Skeletal muscle tissue (tissue), 4 donors: ENCODE results near the gene LCN15. TPM values are rescaled to one million over a fixed set of nuclear protein-coding genes. Genes with fewer than 3 reads are reported as not detected.

Experiments
- H3K27ac ChIP-seq: one replicate; pipeline ENCODE4 v1.7.0; 2013; ENCODE audit warnings: mild to moderate bottlenecking, low read depth, low read length, inconsistent platforms
- H3K27me3 ChIP-seq, 3 donors: one replicate each; pipeline ENCODE4 v1.7.0; 2013; ENCODE audit warnings: low read length in 3 of 3; ENCODE audit not compliant: control insufficient read depth in 3 of 3, insufficient read depth in 3 of 3
- H3K36me3 ChIP-seq, 3 donors: one replicate each; pipeline ENCODE4 v1.7.0; 2013; ENCODE audit warnings: low read length in 3 of 3; ENCODE audit not compliant: control insufficient read depth in 3 of 3, insufficient read depth in 3 of 3
- H3K4me1 ChIP-seq, 3 donors: one replicate each; pipeline ENCODE4 v1.7.0; 2013; ENCODE audit warnings: low read length in 3 of 3, mild to moderate bottlenecking in 3 of 3; ENCODE audit not compliant: control insufficient read depth in 3 of 3, insufficient read depth in 3 of 3
- H3K4me3 ChIP-seq, 3 donors: one replicate each; pipeline ENCODE4 v1.7.0; 2013; ENCODE audit warnings: low read length in 3 of 3
- H3K9ac ChIP-seq, 3 donors: one replicate each; pipeline ENCODE4 v1.7.0; 2013; ENCODE audit warnings: low read length in 3 of 3, mild to moderate bottlenecking in 3 of 3, moderate library complexity in 2 of 3, low read depth in 1 of 3
- H3K9me3 ChIP-seq, 3 donors: one replicate each; pipeline ENCODE4 v1.7.0; 2013; ENCODE audit warnings: low read length in 3 of 3; ENCODE audit not compliant: control insufficient read depth in 3 of 3
- total RNA-seq: library from RNA; depleted of rRNA; stranded (reverse); fragments of >200 nt; gene quantifications from one replicate; pipeline ENCODE4 v1.2.3, GENCODE V29; 2014
- donor health status: Osteomylitis.

LCN15 gene
- total RNA-seq, 1 donor from 2014 or later = not detected

DNA sequence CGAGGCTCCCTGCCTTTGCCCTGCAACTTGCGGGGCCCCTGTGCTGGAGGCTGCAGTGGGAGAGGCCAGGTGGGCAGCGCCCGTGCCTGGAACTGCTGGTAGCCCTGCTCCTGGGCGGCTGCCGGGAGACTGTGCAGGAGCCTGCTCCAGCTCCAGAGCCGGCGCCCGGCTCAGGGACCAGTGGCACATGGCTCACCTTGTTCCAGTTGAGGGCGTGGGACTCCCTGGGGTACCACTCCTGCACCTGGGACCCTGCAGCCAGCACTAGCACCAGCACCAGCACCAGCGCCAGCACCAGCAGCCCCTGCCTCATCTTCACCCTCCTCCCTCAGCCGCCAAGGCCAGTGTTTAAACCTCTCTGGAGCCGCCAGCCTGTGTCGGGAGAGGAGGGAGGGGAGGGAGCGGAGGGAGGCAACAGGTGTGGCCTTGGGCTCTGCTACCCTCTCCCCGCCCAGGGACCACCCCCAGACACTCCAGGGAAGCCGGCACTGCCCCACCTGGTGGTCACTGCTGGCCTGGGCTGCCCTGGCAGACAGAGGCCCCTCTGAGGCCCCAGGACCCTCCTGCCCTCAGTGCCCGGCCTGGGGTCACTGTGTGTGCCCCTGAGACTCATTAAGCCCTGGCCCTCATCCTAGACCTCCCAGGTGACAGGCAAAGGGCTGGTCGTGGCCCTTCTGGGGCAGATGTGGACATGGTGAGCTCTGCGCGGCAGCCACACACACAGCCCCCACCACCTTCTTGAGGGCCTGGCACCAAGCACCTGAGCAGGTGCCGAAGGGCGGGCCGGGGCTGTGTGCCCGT is 21.5 kb downstream of the LCN15 start, which contains the start of gene LCN10:
LCN10 (minus strand) TSS at position 350 of the 801 bp plus-strand sequence; CDS start at position 313, 37 bp downstream.
- no peak within 1 kb of the TSS for H3K9ac ChIP-seq
- H3K27me3 ChIP-seq = peaks cover 39 to 52% (median 51%) of the 10 kb centered on the region in 3 donors
- H3K36me3 ChIP-seq = no peaks in the 10 kb centered on the region
- peaks cover 3 to 15% (median 11%) of the 10 kb centered on the region in 3 donors for H3K4me1 ChIP-seq
- H3K9me3 ChIP-seq = no peaks in the 10 kb centered on the region
- H3K27ac ChIP-seq = no peak within 1 kb of the TSS
- no peak within 1 kb of the TSS for H3K4me3 ChIP-seq

GRCh38 chr9:136741883-136742571 is 22.3 kb downstream of the LCN15 start:
- Histone ChIP-seq H3K9ac (no peak overlapping the region), H3K4me3 (no peak overlapping the region), H3K36me3 (no peaks in the 10 kb centered on the region), H3K27me3 (peaks cover 39 to 51% (median 48%) of the 10 kb centered on the region in 3 donors), H3K27ac (no peak overlapping the region), H3K9me3 (no peaks in the 10 kb centered on the region), H3K4me1 (peaks cover 3 to 15% (median 11%) of the 10 kb centered on the region in 3 donors)

GRCh38 chr9:136740971-136741882 is 23.1 kb downstream of the LCN15 start:
- Histone ChIP-seq H3K36me3 (no peaks in the 10 kb centered on the region), H3K27ac (no peak overlapping the region), H3K9me3 (no peaks in the 10 kb centered on the region), H3K27me3 (peaks cover 39 to 51% (median 47%) of the 10 kb centered on the region in 3 donors), H3K4me1 (peaks cover 3 to 15% (median 11%) of the 10 kb centered on the region in 3 donors), H3K9ac (no peak overlapping the region), H3K4me3 (no peak overlapping the region)

DNA sequence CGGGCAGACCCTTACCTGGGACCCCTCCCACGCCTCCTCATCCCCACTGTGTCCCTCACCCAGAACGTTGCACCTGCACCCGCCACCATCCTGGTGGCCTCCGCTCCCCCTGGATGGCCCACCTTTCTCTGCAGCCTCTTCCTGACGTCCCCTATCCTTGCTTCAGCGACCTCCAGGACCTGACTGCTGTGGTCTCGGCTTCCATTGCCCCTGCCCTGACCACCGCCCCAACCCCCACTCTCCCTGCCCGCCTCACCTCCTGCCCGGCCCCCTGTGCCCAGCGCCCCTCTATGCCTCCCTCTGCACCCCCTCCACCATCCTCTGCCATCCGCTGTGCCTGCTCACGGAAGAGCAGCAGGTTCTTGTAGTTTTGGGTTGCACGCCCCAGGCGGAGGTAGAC is 23.8 kb downstream of the LCN15 start:
- peaks cover 39 to 51% (median 47%) of the 10 kb centered on the region in 3 donors for H3K27me3 ChIP-seq

DNA sequence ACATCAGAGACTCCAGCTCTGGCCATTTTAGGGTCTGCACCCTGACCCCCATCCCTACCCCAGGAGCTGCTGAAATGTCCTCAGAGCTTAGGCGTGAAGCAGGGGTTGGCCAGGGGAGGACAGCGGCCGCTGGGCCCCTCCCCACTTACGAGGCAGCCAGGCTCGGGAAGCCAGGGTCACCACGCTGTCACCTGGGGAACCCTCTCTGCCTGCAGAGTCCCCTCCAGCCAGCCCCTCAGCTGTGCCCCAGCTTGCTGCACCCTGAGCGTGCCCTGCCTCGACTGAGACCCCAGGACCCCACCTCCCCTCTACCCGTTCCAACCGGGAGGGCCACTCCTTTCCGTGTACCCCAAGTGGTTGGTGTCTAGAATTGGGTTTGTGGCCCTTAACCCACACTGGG is 24.2 kb downstream of the LCN15 start:
- Histone ChIP-seq H3K9ac (no peak overlapping the region), H3K4me1 (peaks cover 3 to 15% (median 11%) of the 10 kb centered on the region in 3 donors), H3K27me3 (peaks cover 39 to 51% (median 47%) of the 10 kb centered on the region in 3 donors), H3K9me3 (no peaks in the 10 kb centered on the region), H3K4me3 (no peak overlapping the region), H3K36me3 (no peaks in the 10 kb centered on the region), H3K27ac (no peak overlapping the region)

More for the DNA sequence above, 23.8 kb downstream of the LCN15 start:
- Histone ChIP-seq H3K4me1 (peaks cover 3 to 15% (median 11%) of the 10 kb centered on the region in 3 donors), H3K9me3 (no peaks in the 10 kb centered on the region), H3K27ac (no peak overlapping the region), H3K36me3 (no peaks in the 10 kb centered on the region), H3K9ac (no peak overlapping the region), H3K4me3 (no peak overlapping the region)

- H3K27ac ChIP-seq = no peak overlapping the region
- H3K9ac ChIP-seq = no peak overlapping the region
- no peaks in the 10 kb centered on the region for H3K36me3 ChIP-seq
- H3K4me1 ChIP-seq = peaks cover 3 to 15% (median 11%) of the 10 kb centered on the region in 3 donors
- H3K27me3 ChIP-seq = peaks cover 39 to 51% (median 47%) of the 10 kb centered on the region in 3 donors
- no peaks in the 10 kb centered on the region for H3K9me3 ChIP-seq
- H3K4me3 ChIP-seq = no peak overlapping the region
These were observed 24.8 kb downstream of the LCN15 start for GRCh38 chr9:136739509-136739908.

DNA sequence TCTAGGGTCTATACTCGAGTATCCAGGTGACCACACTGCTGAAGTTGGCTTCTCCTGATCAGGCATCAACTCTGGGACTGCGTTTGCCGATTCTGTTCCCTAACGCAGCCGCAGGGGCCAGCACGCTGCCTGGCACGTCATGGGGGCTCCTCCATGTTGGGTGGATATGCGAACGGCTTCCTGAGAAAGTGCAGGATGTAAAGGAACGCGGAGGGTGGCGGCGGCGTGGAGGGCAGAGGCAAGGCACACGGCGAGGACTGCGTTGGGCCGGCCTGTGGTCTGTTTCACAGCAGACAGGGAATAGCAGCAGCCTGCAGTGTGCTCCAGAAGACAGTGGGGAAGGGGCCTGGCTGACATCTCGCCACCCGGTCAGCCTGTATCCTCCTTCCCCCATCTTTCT is 25.4 kb downstream of the LCN15 start:
- H3K27ac ChIP-seq = no peak overlapping the region
- H3K27me3 ChIP-seq = peaks cover 39 to 49% (median 41%) of the 10 kb centered on the region in 3 donors
- H3K4me3 ChIP-seq = no peak overlapping the region
- H3K9me3 ChIP-seq = no peaks in the 10 kb centered on the region
- no peak overlapping the region for H3K9ac ChIP-seq
- H3K36me3 ChIP-seq = no peaks in the 10 kb centered on the region
- H3K4me1 ChIP-seq = peaks cover 3 to 15% (median 11%) of the 10 kb centered on the region in 3 donors

- Histone ChIP-seq H3K36me3 (no peaks in the 10 kb centered on the region), H3K9me3 (no peaks in the 10 kb centered on the region), H3K9ac (no peak overlapping the region)
These were observed 28.4 kb downstream of the LCN15 start for GRCh38 chr9:136735812-136736480.

More at GRCh38 chr9:136735812-136736480, 28.4 kb downstream of the LCN15 start:
- peaks cover under 1 to 2% (median 2%) of the 10 kb centered on the region in 3 donors for H3K4me1 ChIP-seq
- no peak overlapping the region for H3K27ac ChIP-seq
- H3K27me3 ChIP-seq = peaks cover 11 to 21% (median 16%) of the 10 kb centered on the region in 3 donors
- no peak overlapping the region for H3K4me3 ChIP-seq
